K562 (cell line): ENCODE measurements around the gene ABCA7. TPM values are rescaled to one million over a fixed set of nuclear protein-coding genes. Genes with fewer than 3 reads are reported as not detected.
A peak's percentile ranks its signal among the peaks of the same experiment; 100 is the strongest.

ENCODE experiments used
- ATAC-seq: fragments of 200-7000 bp; cut with Tn5 transposase; 3 replicates; pipeline ENCODE4 v1.9.1; 2020; ENCODE audit warnings: moderate library complexity
- BruUV-seq: library from RNA; stranded (reverse); fragments of 400-500 nt; replicated peaks from 2 replicates; lab custom pipeline; 2021; lab: Mats Ljungman, UMichigan
- CTCF ChIA-PET: fragments of 300-600 bp; formaldehyde crosslinking; extraction: SDS; loops from one replicate; lab custom pipeline; 2021; ENCODE audit warnings: low intra/inter-chr PET ratio; lab: Yijun Ruan, JAX
- POLR2A ChIA-PET: fragments of 300-600, 350-650 bp; sonication (Branson Sonifier 250); formaldehyde crosslinking; extraction: SDS; loops from one replicate; lab custom pipeline; 2021; ENCODE audit warnings: antibody characterized with exemption, inconsistent platforms; lab: Yijun Ruan, JAX
- DNase-seq, 4 experiments: peaks; one replicate each; pipeline versions ENCODE4 v3.0.0 to v3.0.0-alpha.2; 2011 to 2018; ENCODE audit warnings: low spot score in 3 of 4, mixed read lengths in 3 of 4; ENCODE audit errors: extremely low read depth in 1 of 4
- FAIRE-seq: peaks from 2 replicates; lab custom pipeline; 2011; peaks lifted over from hg19 to GRCh38; lab: Jason Lieb, UNC
- H2AFZ ChIP-seq: 2 replicates; pipeline ENCODE4 v1.6.0; 2011; ENCODE audit warnings: low read depth, low read length, control low read depth, inconsistent platforms
- H3K27ac ChIP-seq: fragments of 200-600 bp; 3 replicates; pipeline ENCODE4 v1.8.0; 2011; ENCODE audit warnings: low read depth, mild to moderate bottlenecking, control low read depth, inconsistent platforms, low read length, moderate library complexity, mixed read lengths; ENCODE audit errors: extremely low read depth
- H3K27me3 ChIP-seq, 2 experiments: fragments of 300-600 bp in 1 of 2; 2 replicates in 1 of 2; 3 replicates in 1 of 2; pipeline versions ENCODE4 v1.6.0 to v1.8.0; 2011; ENCODE audit warnings: inconsistent platforms in 2 of 2, low read length in 2 of 2, mild to moderate bottlenecking in 1 of 2, mixed read lengths in 1 of 2, moderate library complexity in 1 of 2; ENCODE audit not compliant: control insufficient read depth in 2 of 2, insufficient read depth in 2 of 2
- H3K36me3 ChIP-seq: fragments of 300-600 bp; 3 replicates; pipeline ENCODE4 v1.8.0; 2011; ENCODE audit warnings: mild to moderate bottlenecking, low read length, inconsistent platforms; ENCODE audit not compliant: control insufficient read depth, insufficient read depth
- H3K4me1 ChIP-seq, 2 experiments: fragments of 200-600 bp in 1 of 2; replicated peaks in 1 of 2; 2 replicates in 1 of 2; 3 replicates in 1 of 2; pipeline versions ENCODE4 v1.5.1 to v1.8.0; 2011; ENCODE audit warnings: inconsistent platforms in 2 of 2, low read length in 2 of 2, mild to moderate bottlenecking in 1 of 2, mixed read lengths in 1 of 2, moderate library complexity in 1 of 2; ENCODE audit not compliant: control insufficient read depth in 2 of 2, insufficient read depth in 2 of 2
- H3K4me2 ChIP-seq: 2 replicates; pipeline ENCODE4 v1.6.1; 2011; ENCODE audit warnings: low read length, control low read depth, inconsistent platforms, mixed read lengths; ENCODE audit not compliant: insufficient read depth
- H3K4me3 ChIP-seq: fragments of 200-600 bp; sonication (generic), shearing (Covaris generic); 2 replicates; pipeline ENCODE4 v1.5.1; 2016; ENCODE audit warnings: control low read depth, inconsistent platforms
- H3K79me2 ChIP-seq: fragments of 200-600 bp; 3 replicates; pipeline ENCODE4 v1.8.0; 2011; ENCODE audit warnings: low read length, inconsistent platforms; ENCODE audit not compliant: control insufficient read depth, insufficient read depth
- H3K9ac ChIP-seq, 2 experiments: 2 replicates each; pipeline versions ENCODE4 v1.6.0 to v1.6.1; 2011; ENCODE audit warnings: low read depth in 2 of 2, low read length in 2 of 2, control low read depth in 1 of 2, inconsistent platforms in 1 of 2, mild to moderate bottlenecking in 1 of 2, mixed read lengths in 1 of 2; ENCODE audit not compliant: insufficient read depth in 1 of 2
- H3K9me1 ChIP-seq: one replicate; pipeline ENCODE4 v1.6.0; 2011; ENCODE audit warnings: inconsistent platforms, mild to moderate bottlenecking, low read length, moderate library complexity; ENCODE audit not compliant: control insufficient read depth, insufficient read depth
- H3K9me3 ChIP-seq: replicated peaks from 2 replicates; pipeline ENCODE4 v1.5.1; 2011; ENCODE audit warnings: low read depth, low read length, inconsistent platforms; ENCODE audit not compliant: control insufficient read depth, insufficient read depth
- H4K20me1 ChIP-seq: replicated peaks from 2 replicates; pipeline ENCODE4 v1.6.1; 2011; ENCODE audit warnings: low read length, inconsistent platforms, mixed read lengths; ENCODE audit not compliant: control insufficient read depth, insufficient read depth
- ARHGAP35 ChIP-seq: fragments of 450-650 bp; IDR thresholded peaks from 2 replicates; pipeline ENCODE4 v1.6.1; 2018; ENCODE audit not compliant: partially characterized antibody
- ATF7 ChIP-seq: fragments of 450-650 bp; IDR thresholded peaks from 2 replicates; pipeline ENCODE4 v1.7.1; 2014; ENCODE audit warnings: mild to moderate bottlenecking, moderate library complexity
- FOXA3 ChIP-seq, 2 experiments: fragments of 450-650 bp in 1 of 2; sonication (generic) in 1 of 2; formaldehyde crosslinking; IDR thresholded peaks in 1 of 2; conservative IDR thresholded peaks in 1 of 2; 2 replicates each; pipeline versions ENCODE4 v1.4.0 to v1.8.0; 2020 to 2022; ENCODE audit warnings: mild to moderate bottlenecking in 2 of 2, missing genetic modification reagents in 1 of 2
- GTF2E2 ChIP-seq: fragments of 200-800 bp; sonication (Bioruptor generic); IDR thresholded peaks from 2 replicates; pipeline ENCODE4 v1.6.1; 2016; ENCODE audit warnings: missing genetic modification characterization, missing compliant biosample characterization
- NRF1 ChIP-seq, 2 experiments: fragments of 450-650 bp; IDR thresholded peaks in 1 of 2; conservative IDR thresholded peaks in 1 of 2; 2 replicates each; pipeline ENCODE4 v1.6.1; 2014; ENCODE audit warnings: mild to moderate bottlenecking in 2 of 2
- PHF20 ChIP-seq: fragments of 450-650 bp; IDR thresholded peaks from 2 replicates; pipeline ENCODE4 v1.6.1; 2018; ENCODE audit not compliant: partially characterized antibody
- PRPF4 ChIP-seq: fragments of 200-400 bp; formaldehyde crosslinking; IDR thresholded peaks from one replicate; pipeline ENCODE4 v1.6.1; 2017; ENCODE audit warnings: low read length, low read depth, mild to moderate bottlenecking; ENCODE audit not compliant: insufficient read depth, poor library complexity, severe bottlenecking
- XRCC3 ChIP-seq: fragments of 450-650 bp; IDR thresholded peaks from 2 replicates; pipeline ENCODE4 v1.6.1; 2017; ENCODE audit warnings: mild to moderate bottlenecking, moderate library complexity
- ZNF57 ChIP-seq: fragments of 450-650 bp; formaldehyde crosslinking; IDR thresholded peaks from 2 replicates; pipeline ENCODE4 v1.4.0; 2020; ENCODE audit warnings: mild to moderate bottlenecking, moderate library complexity
- ZNF830 ChIP-seq: fragments of 250-450 bp; sonication (Bioruptor Pico); IDR thresholded peaks from 2 replicates; pipeline ENCODE4 v1.5.0; 2021; ENCODE audit warnings: mild to moderate bottlenecking
- WGBS: fragments of 100-300 bp; shearing (Covaris generic); methylation state at CpG from one replicate; pipeline ENCODE4 v1.1.6; 2016; ENCODE audit warnings: low coverage, mixed read lengths; ENCODE audit not compliant: insufficient coverage; ENCODE audit errors: missing lambda C conversion rate; 5-methylcytosine and 5-hydroxymethylcytosine counted together
- in situ Hi-C: fragments of 300-500 bp; cut with MboI; formaldehyde crosslinking; loops from 4 replicates; pipeline ENCODE4 v1.15.0; 2018; ENCODE audit warnings: inconsistent platforms, mixed read lengths
- intact Hi-C: fragments of 100-400 bp; cut with micrococcal nuclease; formaldehyde crosslinking; loops from 2 replicates; pipeline ENCODE4 v1.14.2; 2022
- polyA plus RNA-seq, 8 experiments: library from polyadenylated mRNA; depleted of rRNA in 4 of 8; stranded (reverse) in 5 of 8; unstranded in 3 of 8; fragments of >200 nt; fragmentation: Nextera tagmentation in 2 of 8; fragmentation: Illumina TruSeq in 1 of 8; extraction: Ambion mirVana in 2 of 8; extraction: Trizol in 1 of 8; gene quantifications; 2 replicates each; pipeline versions ENCODE4 v1.2.1 to v1.2.3, GENCODE V29; 2011 to 2014; ENCODE audit warnings: inconsistent platforms in 1 of 8, missing spikeins in 1 of 8
- total RNA-seq, 7 experiments: library from RNA; depleted of rRNA in 6 of 7; stranded (reverse); fragments of >200 nt in 6 of 7; fragmentation: Illumina TruSeq in 2 of 7; extraction: Trizol in 2 of 7; gene quantifications; 2 replicates each; pipeline versions ENCODE4 v1.2.1 to v1.2.3, GENCODE V29; 2011 to 2021; ENCODE audit warnings: low replicate concordance in 1 of 7
- TF ChIP-seq, protein P1 (sequence below): IDR thresholded peaks from 3 replicates; pipeline ENCODE4 v1.6.1; 2011; ENCODE audit warnings: borderline replicate concordance, mild to moderate bottlenecking, moderate library complexity; ENCODE audit not compliant: insufficient read length; ENCODE audit errors: extremely low read depth
- TF ChIP-seq, protein P2 (sequence below): sonication (generic); formaldehyde crosslinking; IDR thresholded peaks from 2 replicates; pipeline ENCODE4 v1.9.0; 2022; ENCODE audit warnings: mild to moderate bottlenecking, missing genetic modification reagents
- TF ChIP-seq, protein P3 (sequence below), 3 experiments: IDR thresholded peaks in 2 of 3; conservative IDR thresholded peaks in 1 of 3; 2 replicates each; pipeline ENCODE4 v1.5.1; 2011 to 2012; ENCODE audit warnings: low read length in 3 of 3, mild to moderate bottlenecking in 3 of 3, control low read depth in 2 of 3, improper control_type of control experiment in 1 of 3, inconsistent platforms in 1 of 3, low read depth in 1 of 3, mixed read lengths in 1 of 3, moderate library complexity in 1 of 3; ENCODE audit not compliant: insufficient read depth in 2 of 3
- TF ChIP-seq, protein P4 (sequence below): sonication (generic); formaldehyde crosslinking; IDR thresholded peaks from 2 replicates; pipeline ENCODE4 v1.4.0; 2020; ENCODE audit warnings: mild to moderate bottlenecking, missing genetic modification reagents

The ABCA7 gene
- total and polyA plus RNA-seq, 9 of the 15 experiments (the other 6 are each of a cell fraction or from before 2014, with no cell fraction given), result 2.3 to 96.1 (median 31.2) TPM

DNA sequence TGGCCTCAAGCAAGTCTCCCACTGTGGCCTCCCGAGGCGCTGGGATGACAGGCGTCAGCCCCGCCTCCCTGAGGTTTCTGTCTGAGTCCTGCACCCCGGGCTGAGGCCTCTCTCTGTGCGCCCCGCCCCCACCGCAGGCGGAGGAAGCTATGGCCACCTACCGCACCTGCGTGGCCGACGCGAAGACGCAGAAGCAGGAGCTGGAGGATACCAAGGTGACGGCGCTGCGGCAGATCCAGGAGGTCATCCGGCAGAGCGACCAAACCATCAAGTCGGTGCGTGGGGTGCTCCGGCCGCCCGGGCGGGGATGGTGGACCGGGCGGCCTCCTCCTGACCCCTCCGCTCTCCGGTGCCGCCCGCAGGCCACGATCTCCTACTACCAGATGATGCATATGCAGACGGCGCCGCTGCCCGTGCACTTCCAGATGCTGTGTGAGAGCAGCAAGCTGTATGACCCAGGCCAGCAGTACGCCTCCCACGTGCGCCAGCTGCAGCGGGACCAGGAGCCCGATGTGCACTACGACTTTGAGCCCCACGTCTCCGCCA lies 39.7 kb downstream of the ABCA7 start:
- in situ Hi-C loops (no loop called here), intact Hi-C loops (loop anchor here (5.0 kb wide), 1 partner anchor 37 kb away; the partner anchor contains the start of gene ABCA7)
- ATAC-seq (no peak), DNase-seq (peak in 1 of 4 experiments; percentile 59), FAIRE-seq (no peak)
- no TSS peak for BruUV-seq
- H3K9me3 ChIP-seq, result no peaks in the 10 kb centered on the region
- 51% methylated on average over 34 of the region's 45 CpGs for WGBS
- no peaks in the 10 kb centered on the region for H3K79me2 ChIP-seq
- H3K27ac ChIP-seq, result no peak overlapping the region
- H4K20me1 ChIP-seq, result no peaks in the 10 kb centered on the region
- POLR2A ChIA-PET, result interaction anchor here (1.5 to 1.8 kb wide), 2 partner anchors 13 to 189 kb away, joined by 6 read pairs; partner anchors contain the start of genes ARHGAP45 and CIRBP
- peaks cover 10% of the 10 kb centered on the region; the same call in 2 of the 3 replicates for H3K36me3 ChIP-seq
- H3K4me2 ChIP-seq, result no peak overlapping the region; the same call in 1 of the 2 replicates
- H3K27me3 ChIP-seq, result no peaks in the 10 kb centered on the region
- H3K4me3 ChIP-seq, result no peak overlapping the region
- H3K4me1 ChIP-seq, result peaks cover 18 to 78% of the 10 kb centered on the region in 2 experiments
- H3K9me1 ChIP-seq, result peaks cover 3% of the 10 kb centered on the region
- CTCF ChIA-PET, result no interaction called here
- peak overlapping the region in 1 of 2 experiments; percentile 50; a peak in 2 of 4 replicates for H3K9ac ChIP-seq
- no peak overlapping the region for H2AFZ ChIP-seq
- TF ChIP-seq, protein P1, sequence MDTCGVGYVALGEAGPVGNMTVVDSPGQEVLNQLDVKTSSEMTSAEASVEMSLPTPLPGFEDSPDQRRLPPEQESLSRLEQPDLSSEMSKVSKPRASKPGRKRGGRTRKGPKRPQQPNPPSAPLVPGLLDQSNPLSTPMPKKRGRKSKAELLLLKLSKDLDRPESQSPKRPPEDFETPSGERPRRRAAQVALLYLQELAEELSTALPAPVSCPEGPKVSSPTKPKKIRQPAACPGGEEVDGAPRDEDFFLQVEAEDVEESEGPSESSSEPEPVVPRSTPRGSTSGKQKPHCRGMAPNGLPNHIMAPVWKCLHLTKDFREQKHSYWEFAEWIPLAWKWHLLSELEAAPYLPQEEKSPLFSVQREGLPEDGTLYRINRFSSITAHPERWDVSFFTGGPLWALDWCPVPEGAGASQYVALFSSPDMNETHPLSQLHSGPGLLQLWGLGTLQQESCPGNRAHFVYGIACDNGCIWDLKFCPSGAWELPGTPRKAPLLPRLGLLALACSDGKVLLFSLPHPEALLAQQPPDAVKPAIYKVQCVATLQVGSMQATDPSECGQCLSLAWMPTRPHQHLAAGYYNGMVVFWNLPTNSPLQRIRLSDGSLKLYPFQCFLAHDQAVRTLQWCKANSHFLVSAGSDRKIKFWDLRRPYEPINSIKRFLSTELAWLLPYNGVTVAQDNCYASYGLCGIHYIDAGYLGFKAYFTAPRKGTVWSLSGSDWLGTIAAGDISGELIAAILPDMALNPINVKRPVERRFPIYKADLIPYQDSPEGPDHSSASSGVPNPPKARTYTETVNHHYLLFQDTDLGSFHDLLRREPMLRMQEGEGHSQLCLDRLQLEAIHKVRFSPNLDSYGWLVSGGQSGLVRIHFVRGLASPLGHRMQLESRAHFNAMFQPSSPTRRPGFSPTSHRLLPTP, result peak; percentile 44
- TF ChIP-seq PRPF4 (no peak), ZNF830 (CRISPR knock-in tag) (no peak), ATF7 (peak; percentile 36; the same call in 1 of the 2 replicates), GTF2E2 (no peak), ZNF57 (no peak), PHF20 (no peak), NRF1 (conservative IDR thresholded peaks at IDR 0.05 in 1 of 2, IDR thresholded peaks at IDR 0.05 in 1 of 2) (peak; percentile 40 to 62; a peak in 3 of 4 replicates), FOXA3 (CRISPR knock-in tag; conservative IDR thresholded peaks at IDR 0.05 in 1 of 2, IDR thresholded peaks at IDR 0.05 in 1 of 2) (no peak), ARHGAP35 (no peak), XRCC3 (no peak)
- TF ChIP-seq, protein P2, sequence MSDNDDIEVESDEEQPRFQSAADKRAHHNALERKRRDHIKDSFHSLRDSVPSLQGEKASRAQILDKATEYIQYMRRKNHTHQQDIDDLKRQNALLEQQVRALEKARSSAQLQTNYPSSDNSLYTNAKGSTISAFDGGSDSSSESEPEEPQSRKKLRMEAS (CRISPR knock-in tag), result 0 out of 2 replicates have a peak, but pooled peaks have one; percentile 26
- TF ChIP-seq, protein P3, sequence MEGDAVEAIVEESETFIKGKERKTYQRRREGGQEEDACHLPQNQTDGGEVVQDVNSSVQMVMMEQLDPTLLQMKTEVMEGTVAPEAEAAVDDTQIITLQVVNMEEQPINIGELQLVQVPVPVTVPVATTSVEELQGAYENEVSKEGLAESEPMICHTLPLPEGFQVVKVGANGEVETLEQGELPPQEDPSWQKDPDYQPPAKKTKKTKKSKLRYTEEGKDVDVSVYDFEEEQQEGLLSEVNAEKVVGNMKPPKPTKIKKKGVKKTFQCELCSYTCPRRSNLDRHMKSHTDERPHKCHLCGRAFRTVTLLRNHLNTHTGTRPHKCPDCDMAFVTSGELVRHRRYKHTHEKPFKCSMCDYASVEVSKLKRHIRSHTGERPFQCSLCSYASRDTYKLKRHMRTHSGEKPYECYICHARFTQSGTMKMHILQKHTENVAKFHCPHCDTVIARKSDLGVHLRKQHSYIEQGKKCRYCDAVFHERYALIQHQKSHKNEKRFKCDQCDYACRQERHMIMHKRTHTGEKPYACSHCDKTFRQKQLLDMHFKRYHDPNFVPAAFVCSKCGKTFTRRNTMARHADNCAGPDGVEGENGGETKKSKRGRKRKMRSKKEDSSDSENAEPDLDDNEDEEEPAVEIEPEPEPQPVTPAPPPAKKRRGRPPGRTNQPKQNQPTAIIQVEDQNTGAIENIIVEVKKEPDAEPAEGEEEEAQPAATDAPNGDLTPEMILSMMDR (IDR thresholded peaks at IDR 0.05 in 2 of 3, conservative IDR thresholded peaks at IDR 0.05 in 1 of 3; ENCODE audit: insufficient read depth in 2 of 3, low read depth in 1 of 3, low read length in 3 of 3), result peak in 2 of 3 experiments; percentile 23 to 26; a peak in 3 of 6 replicates
- TF ChIP-seq, protein P4, sequence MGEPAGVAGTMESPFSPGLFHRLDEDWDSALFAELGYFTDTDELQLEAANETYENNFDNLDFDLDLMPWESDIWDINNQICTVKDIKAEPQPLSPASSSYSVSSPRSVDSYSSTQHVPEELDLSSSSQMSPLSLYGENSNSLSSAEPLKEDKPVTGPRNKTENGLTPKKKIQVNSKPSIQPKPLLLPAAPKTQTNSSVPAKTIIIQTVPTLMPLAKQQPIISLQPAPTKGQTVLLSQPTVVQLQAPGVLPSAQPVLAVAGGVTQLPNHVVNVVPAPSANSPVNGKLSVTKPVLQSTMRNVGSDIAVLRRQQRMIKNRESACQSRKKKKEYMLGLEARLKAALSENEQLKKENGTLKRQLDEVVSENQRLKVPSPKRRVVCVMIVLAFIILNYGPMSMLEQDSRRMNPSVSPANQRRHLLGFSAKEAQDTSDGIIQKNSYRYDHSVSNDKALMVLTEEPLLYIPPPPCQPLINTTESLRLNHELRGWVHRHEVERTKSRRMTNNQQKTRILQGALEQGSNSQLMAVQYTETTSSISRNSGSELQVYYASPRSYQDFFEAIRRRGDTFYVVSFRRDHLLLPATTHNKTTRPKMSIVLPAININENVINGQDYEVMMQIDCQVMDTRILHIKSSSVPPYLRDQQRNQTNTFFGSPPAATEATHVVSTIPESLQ, result no peak
